Left renal pelvis (tissue), 4 donors: ENCODE data around the gene SLC22A23. TPM values are rescaled to one million over a fixed set of nuclear protein-coding genes. Genes with fewer than 3 reads are reported as not detected.

Experiments
- DNase-seq, 4 donors: peaks; one replicate each; pipeline ENCODE4 v3.0.0-alpha.2; 2013; ENCODE audit warnings: low read depth in 4 of 4, low spot score in 3 of 4
- polyA plus RNA-seq, 4 donors: library from polyadenylated mRNA; unstranded; fragments of 120-200 nt; gene quantifications; one replicate each; pipeline ENCODE4 v1.2.1, GENCODE V29; 2013; ENCODE audit not compliant: insufficient read length in 4 of 4

Gene SLC22A23
- polyA plus RNA-seq, 4 donors: 3.3 to 13.7 (median 11.0) TPM

DNA sequence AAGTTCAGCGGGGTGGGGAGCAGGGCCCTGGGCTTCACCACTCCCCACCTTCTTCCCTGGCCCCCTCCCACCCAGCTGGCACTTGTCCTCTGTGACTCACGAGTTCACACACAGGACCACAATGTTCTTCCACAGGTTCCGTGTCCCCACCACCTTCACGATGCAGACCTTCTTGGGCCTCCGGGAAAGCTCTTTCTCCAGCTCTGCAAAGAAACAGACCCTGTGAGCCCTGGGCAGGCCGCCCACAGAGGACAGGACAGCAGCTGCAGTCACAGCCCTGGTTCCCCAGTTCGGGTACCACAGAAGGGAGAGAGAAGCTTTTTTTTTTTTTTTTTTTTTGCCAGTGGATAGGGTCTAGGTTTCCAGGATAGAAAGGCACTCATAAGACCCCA is 167.2 kb downstream of the SLC22A23 start:
- no peak for DNase-seq

- no peak for DNase-seq
Observed at GRCh38 chr6:3288711-3289663, 167.9 kb downstream of the SLC22A23 start.

GRCh38 chr6:3287976-3288707 is 168.7 kb downstream of the SLC22A23 start:
- no peak for DNase-seq

- no peak for DNase-seq
Observed at GRCh38 chr6:3287308-3287707, 169.5 kb downstream of the SLC22A23 start.

- DNase-seq: no peak
Observed at GRCh38 chr6:3286641-3287171, 170.1 kb downstream of the SLC22A23 start.

DNA sequence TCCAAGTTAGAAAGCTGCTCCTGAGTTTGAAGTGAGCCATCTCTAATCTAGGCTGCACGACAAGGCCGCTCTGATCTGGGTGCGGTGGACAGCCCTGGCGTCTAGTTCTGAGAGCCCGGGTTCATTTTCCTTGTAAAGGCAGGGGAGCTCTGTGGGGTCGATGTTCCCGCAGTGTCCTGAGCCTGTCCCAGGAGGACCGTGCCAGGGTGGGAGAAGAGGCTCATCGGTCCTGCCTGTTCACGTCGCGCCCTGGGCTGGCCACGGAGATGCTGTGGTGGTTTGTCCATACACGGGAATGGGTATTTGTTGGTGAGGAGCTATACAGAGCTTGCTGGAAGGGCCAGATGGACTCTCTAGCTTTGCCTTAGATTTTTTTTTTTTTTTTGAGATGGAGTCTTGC is 171.1 kb downstream of the SLC22A23 start:
- no peak for DNase-seq

DNA sequence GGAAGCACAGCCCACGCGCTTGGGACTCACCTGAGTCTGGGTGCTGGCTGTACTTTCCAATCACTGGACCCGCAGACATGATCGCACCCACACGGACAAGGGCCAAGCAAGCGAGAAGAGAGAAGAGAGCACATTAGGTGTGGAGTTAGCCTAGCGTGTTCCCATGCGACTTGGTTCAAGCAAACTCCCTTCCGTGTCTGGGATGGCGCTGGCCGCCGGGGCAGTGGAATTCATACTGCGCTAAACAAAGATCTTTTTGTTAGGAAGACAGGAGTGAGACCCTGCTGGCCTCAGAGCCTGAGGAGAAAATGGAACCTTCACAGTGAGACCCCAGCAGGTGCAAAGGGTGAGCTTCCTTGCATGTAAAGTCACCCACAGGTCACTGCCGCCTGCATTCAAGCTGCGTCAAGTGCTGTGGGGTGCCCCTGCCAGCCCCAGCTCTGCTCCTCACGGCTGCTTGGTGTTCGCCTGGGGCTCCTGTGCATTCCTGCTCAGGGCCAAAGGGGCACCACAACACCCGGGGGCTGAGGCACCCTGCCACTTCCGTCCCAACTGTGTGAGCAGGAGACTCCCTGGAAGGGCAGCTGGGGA is 171.7 kb downstream of the SLC22A23 start:
- DNase-seq: no peak

- no peak for DNase-seq
Observed at GRCh38 chr6:3284436-3284876, 172.4 kb downstream of the SLC22A23 start.

DNA sequence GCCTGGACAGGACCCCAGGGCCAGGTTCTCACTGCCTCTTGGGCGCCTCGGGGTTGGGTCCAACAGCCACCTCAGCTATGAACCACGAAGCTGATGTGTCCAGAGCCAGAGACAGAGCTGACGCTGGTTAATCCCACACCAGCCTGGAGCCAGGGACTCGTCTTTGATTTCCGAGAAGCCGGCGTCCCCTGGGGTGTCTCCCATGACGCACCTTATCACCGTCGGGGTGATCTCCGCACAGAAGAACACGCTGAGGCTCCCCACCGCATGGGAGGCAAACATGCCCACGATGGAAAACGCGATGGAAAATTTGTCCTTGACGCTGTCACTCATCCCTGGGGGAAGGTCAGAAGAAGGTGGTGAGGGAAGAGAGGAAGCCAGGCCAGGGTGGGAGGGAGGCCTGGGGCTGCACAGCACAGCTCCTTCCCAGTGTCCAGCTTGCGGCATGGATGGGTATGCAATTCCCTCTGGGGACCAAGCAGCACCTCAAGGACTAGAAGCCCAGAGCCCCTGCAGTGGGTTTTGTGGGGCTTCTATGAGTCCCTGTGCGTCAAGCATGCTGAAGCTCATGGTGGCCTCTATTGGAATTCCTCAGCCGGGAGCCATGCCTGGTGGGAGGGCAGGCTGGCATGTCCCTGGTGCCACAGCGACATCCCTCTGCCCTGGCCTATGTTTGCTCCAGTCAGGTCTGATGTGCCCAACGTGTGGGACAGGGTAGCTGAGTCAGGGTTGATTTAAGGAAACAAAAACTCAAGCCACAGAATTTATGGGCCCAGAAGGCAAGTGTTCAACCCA is 173.0 kb downstream of the SLC22A23 start:
- no peak for DNase-seq

GRCh38 chr6:3283241-3283640 is 173.6 kb downstream of the SLC22A23 start:
- DNase-seq: no peak

DNA sequence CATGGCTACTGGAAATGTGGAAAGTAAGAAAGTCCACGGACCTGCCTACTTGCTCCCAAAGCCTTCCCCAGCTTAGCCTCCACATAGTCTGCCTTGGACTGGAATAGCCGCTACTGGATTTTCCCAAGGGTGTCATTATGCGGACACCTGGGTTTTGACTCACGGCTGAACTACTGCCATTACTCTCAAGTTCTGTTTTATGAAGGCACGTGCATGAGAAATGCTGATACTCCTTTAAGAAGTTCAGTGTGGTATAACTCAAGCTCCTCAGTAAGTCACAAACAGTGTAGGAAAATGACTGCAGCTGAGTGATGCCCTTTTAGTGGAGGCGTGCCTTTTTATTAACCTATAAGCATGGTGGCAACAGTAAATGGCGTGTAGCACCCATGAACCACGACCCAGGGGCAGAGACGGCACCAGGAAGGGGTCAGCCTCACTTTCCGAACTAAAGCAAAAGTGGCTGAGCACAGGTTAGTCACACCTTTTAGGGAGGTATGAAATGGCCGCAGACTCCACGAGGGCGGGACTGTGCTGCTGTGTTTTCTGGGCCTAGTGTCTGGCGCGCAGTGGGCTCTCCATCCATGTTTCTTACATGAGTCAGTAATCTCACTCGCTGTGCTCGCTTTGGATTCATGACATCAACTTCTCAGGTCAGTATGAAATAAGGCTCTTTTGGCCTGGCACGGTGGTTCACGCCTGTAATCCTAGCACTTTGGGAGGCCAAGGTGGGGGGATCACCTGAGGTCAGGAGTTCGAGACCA is 174.2 kb downstream of the SLC22A23 start:
- no peak for DNase-seq

- DNase-seq: no peak
Observed at GRCh38 chr6:3281631-3282475, 175.0 kb downstream of the SLC22A23 start.

GRCh38 chr6:3280866-3281465 is 175.9 kb downstream of the SLC22A23 start:
- no peak for DNase-seq

DNA sequence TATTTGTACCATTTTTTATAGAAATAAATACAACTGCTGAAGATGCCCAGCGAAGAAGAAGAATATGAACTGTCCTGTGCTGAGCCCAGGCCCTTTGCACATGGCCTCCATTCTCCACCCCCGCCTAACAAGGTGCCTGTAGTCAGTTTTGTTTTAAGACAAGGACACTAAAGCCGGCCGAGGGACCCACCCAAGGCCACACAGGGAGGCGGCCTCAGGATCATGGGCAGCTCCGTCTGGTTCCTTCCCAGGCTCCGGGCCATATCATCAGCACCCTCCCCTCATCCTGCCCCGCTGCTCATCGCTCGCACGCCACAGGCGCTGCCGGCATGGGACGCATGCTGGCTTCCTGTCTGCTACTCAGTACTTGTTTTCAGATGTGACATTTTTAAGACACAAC is 176.8 kb downstream of the SLC22A23 start:
- no peak for DNase-seq

GRCh38 chr6:3278691-3279090 is 178.2 kb downstream of the SLC22A23 start:
- DNase-seq: no peak

DNA sequence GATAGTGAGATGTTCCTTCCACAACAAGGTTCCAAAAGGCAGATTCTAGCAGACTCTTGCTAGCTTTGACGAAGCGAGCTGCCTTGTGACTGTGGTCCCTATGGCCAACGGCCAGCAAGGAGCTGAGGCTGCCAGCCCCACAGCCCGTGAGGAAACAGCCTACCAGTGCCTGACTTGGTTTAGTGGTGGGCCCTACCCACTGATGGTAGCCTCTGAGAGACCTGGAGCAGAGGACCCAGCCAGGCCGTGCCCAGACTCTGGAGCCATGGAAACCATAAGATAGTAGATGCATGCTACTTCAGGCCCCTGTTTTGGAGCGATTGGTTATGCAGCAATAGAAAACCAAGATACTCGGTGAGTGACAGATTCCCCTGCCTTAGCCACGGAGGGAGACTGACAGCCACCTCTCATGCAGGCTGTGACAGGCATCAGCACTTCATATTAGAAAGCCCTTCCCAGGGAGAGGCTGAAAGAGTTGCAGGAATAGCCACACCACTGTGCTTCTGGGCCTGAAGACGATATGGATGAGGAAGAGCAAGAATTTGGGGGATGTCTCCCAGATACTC is 178.9 kb downstream of the SLC22A23 start:
- no peak for DNase-seq

- DNase-seq: no peak
Observed at GRCh38 chr6:3277251-3277650, 179.6 kb downstream of the SLC22A23 start.
